Omental fat pad (tissue), 4 donors: ENCODE results near the gene AVPR2. TPM values are rescaled to one million over a fixed set of nuclear protein-coding genes. Genes with fewer than 3 reads are reported as not detected.

Experiments used
- ATAC-seq: fragments of 150-250 bp; one replicate; pipeline ENCODE4 v1.9.1; 2016; ENCODE audit warnings: mild to moderate bottlenecking, moderate library complexity; ENCODE audit not compliant: low FRiP score
- DNase-seq: peaks from one replicate; pipeline ENCODE4 v3.0.0-alpha.2; 2019; ENCODE audit warnings: low spot score
- total RNA-seq, 4 donors: library from RNA; depleted of rRNA; stranded (reverse); fragments of >200 nt; gene quantifications; one replicate each; pipeline ENCODE4 v1.1.0, GENCODE V29; 2016
- TF ChIP-seq, protein P1 (sequence below), 3 donors: fragments of 450-650 bp; IDR thresholded peaks; one replicate each; pipeline ENCODE4 v1.5.1; 2016 to 2017; ENCODE audit warnings: antibody characterized with exemption in 3 of 3, mild to moderate bottlenecking in 3 of 3, moderate library complexity in 2 of 3

The AVPR2 gene
- total RNA-seq, 4 donors from 2014 or later = 0.74 to 22.7 (median 3.6) TPM

DNA sequence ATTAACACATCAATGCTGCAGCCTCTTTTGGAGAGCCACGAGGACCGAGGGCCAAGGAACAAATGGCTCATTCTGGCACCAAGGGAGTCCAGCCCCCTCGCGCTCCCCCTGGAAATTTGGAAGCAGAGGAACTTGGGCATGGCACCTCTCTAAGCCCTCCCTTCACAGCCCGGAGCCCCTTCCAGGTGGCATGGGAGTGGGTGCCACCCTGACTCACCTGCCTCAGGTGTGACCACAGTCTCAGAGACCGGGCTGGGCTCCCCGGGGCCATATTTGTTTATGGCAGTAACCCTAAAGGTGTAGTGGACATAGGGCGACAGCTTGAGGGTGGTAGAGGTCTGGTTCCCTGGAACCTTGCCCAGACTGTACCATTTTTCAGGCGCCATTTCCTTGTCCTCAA, 37.3 kb upstream of the AVPR2 start:
- ATAC-seq (no peak), DNase-seq (no peak)
- TF ChIP-seq, protein P1, sequence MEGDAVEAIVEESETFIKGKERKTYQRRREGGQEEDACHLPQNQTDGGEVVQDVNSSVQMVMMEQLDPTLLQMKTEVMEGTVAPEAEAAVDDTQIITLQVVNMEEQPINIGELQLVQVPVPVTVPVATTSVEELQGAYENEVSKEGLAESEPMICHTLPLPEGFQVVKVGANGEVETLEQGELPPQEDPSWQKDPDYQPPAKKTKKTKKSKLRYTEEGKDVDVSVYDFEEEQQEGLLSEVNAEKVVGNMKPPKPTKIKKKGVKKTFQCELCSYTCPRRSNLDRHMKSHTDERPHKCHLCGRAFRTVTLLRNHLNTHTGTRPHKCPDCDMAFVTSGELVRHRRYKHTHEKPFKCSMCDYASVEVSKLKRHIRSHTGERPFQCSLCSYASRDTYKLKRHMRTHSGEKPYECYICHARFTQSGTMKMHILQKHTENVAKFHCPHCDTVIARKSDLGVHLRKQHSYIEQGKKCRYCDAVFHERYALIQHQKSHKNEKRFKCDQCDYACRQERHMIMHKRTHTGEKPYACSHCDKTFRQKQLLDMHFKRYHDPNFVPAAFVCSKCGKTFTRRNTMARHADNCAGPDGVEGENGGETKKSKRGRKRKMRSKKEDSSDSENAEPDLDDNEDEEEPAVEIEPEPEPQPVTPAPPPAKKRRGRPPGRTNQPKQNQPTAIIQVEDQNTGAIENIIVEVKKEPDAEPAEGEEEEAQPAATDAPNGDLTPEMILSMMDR (IDR thresholded peaks at IDR 0.05) = no peak

DNA sequence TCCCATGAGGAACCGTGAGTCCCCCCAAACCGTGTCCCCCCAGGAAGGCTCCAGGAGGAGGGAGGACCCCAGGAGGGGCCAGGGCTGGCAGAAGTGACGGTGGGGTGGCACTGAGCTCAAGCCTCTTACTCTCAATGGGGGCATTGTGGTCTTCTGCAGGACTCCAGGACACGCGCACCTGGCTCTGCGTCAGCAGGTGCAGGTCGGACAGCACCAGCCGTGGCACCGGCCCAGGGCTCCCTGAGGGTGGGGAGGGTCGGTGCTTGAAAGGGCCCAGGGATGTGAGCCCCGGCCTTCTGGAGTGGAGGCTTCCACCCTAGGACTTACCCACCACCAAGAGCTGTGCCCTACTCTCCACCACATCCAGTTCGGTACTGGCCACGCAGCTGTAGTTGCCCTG, 36.8 kb upstream of the AVPR2 start:
- TF ChIP-seq, protein P1 (IDR thresholded peaks at IDR 0.05) = no peak
- no peak for DNase-seq

DNA sequence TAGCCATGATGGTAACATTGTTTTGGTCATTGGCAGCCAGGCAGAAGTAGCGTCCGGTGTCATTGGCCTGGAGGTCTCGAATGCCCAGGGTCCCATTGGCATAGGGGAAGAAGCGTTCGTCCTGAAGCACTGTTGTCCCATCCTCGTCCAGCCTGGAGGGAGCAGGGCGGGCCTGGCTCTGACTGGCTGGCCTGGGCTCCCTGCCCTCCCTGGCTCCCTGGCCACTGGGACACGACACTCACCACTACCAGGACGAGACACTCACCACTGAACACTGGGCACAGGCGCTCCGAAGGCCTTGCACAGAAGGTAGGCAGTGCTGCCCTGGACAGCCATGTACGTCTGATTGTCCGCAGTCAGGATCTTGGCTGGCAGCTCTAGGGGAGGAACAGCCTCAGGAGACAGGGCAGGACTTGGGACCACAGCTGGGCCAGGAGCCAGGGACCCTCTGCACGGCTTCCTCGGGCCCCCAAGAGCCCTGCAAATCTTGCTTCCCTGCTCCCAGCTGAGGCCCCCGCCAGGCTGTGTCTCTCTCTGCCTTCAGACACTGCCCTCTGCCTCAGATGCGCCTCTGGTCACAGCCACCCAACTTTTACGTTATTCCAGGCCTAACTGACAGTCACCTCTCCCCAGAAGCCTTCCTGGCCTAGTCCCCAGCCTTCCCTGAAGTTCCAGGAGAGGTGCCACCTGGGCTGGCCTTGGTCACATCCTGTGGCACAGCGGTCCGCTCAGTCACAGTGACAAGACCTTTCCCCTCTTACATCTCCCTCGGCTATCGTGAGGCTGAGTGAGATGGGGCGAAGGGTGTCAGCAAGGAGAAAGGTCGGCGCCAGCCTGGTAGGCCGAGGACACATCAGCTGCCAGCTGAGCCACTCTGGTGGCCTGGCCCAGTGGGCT, 35.6 kb upstream of the AVPR2 start:
- DNase-seq = no peak
- TF ChIP-seq, protein P1 (IDR thresholded peaks at IDR 0.05) = no peak

More for the DNA sequence above, 36.8 kb upstream of the AVPR2 start:
- ATAC-seq = no peak

DNA sequence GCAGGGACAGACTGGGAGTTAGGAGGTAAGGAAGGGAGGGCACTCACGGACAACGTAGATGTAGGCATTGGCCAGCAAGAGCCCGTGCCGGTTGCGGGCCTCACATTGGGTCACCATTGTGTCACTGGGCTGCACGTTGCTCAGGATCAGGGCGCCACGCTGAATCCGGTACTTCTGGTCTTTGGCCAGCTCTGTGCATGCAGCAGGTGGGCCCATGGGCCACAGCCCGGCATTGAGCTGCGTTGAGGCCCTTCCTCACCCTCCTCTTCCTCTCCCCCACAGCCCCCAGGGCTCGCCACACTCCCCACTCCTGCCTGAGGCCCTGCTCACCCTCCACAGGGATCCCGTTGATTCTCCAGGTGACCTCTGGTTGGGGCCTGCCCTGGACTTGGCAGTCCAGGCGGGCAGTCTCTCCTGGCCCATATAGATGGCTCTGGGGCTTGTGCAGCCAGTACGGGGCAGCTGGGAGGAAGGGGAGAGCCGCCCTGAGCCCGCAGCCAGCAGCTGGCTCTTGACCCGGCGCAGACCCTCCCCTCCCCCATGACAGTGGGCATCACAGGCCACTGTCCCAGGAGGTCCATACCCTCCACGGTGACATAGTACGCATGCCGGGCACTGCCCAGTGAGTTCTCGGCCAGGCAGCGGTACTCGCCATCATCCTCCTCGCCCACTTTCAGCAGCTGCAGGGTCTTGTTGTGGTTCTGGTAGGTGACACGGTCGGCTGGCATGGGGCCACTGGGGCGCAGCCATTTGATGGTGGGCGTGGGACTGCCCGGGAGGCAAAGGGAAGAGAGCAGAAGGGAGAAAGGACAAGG, 34.8 kb upstream of the AVPR2 start:
- TF ChIP-seq, protein P1 (IDR thresholded peaks at IDR 0.05) = no peak
- no peak for DNase-seq
- no peak for ATAC-seq

More for the DNA sequence above, 35.6 kb upstream of the AVPR2 start:
- no peak for ATAC-seq

DNA sequence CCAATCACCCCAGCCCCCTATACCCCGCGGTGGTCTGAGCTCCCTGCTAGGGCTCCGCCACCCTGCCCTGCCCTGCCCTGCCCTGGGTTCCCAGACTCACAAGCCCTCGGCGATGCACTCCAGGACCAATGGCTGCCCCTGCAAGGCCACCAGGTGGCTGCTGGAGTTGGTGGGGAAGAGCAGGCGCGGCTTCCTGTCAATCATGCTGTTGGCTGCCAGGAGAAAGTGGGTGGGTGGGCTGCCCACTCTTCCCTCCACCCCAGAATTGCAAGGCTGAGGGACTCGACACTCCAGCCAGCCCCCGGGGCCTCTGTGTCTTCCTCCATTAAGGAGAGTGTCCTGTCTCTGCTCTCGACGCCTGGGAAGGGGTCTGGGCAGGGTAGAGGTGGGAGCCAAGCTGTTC, 34.2 kb upstream of the AVPR2 start:
- no peak for ATAC-seq
- TF ChIP-seq, protein P1 (IDR thresholded peaks at IDR 0.05) = no peak
- no peak for DNase-seq

DNA sequence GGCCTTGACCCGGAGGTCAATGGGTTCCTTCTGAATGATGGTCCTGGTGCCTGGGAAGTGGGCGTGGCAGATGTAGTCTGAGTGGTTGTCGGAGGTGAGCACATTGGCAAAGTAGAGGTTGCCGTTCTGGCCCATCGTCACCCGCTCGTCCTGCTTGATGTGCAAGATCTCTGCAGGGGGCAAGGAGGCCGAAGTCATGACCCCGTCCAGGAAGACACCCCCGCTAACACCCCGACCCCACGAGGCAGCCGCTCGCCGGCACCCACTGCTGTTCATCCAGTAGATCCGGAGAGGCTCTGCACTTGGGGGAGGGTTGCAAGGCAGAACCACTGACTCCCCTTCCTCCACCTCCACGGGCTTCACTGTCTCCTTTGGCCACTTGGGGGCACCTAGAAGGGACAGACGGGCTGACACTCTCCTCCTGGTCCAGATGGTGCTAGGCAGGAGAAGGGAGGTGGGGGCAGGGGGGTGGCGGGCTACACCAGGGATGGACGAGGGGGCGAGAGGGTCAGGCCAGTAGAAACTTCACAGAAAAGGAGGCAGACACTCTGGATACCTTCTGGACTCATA, 33.6 kb upstream of the AVPR2 start:
- TF ChIP-seq, protein P1 (IDR thresholded peaks at IDR 0.05) = no peak
- ATAC-seq (no peak), DNase-seq (no peak)
